T-helper 1 cell treated with Interleukin-12 subunit alpha and Interleukin-12 subunit beta and Interleukin-4 antibody, amounts not matched to agents 30 μg/mL and 1 μg/mL, for 36 hours (primary cell): ENCODE data around the gene ATOH8.

Experiments
- H3K27ac Mint-ChIP-seq: one replicate; pipeline ENCODE4 v1.8.0; 2021; ENCODE audit warnings: mild to moderate bottlenecking, mixed read lengths
- H3K27me3 Mint-ChIP-seq: one replicate; pipeline ENCODE4 v1.8.0; 2021; ENCODE audit warnings: low read depth, mixed read lengths
- H3K36me3 Mint-ChIP-seq: one replicate; pipeline ENCODE4 v1.8.0; 2021; ENCODE audit warnings: low read depth, mixed read lengths
- H3K4me1 Mint-ChIP-seq: one replicate; pipeline ENCODE4 v1.8.0; 2021; ENCODE audit warnings: low read depth, mixed read lengths
- H3K4me3 Mint-ChIP-seq: one replicate; pipeline ENCODE4 v1.8.0; 2021; ENCODE audit warnings: mild to moderate bottlenecking, moderate library complexity, mixed read lengths
- H3K9me3 Mint-ChIP-seq: one replicate; pipeline ENCODE4 v1.8.0; 2021; ENCODE audit warnings: mixed read lengths

ATOH8 gene

DNA sequence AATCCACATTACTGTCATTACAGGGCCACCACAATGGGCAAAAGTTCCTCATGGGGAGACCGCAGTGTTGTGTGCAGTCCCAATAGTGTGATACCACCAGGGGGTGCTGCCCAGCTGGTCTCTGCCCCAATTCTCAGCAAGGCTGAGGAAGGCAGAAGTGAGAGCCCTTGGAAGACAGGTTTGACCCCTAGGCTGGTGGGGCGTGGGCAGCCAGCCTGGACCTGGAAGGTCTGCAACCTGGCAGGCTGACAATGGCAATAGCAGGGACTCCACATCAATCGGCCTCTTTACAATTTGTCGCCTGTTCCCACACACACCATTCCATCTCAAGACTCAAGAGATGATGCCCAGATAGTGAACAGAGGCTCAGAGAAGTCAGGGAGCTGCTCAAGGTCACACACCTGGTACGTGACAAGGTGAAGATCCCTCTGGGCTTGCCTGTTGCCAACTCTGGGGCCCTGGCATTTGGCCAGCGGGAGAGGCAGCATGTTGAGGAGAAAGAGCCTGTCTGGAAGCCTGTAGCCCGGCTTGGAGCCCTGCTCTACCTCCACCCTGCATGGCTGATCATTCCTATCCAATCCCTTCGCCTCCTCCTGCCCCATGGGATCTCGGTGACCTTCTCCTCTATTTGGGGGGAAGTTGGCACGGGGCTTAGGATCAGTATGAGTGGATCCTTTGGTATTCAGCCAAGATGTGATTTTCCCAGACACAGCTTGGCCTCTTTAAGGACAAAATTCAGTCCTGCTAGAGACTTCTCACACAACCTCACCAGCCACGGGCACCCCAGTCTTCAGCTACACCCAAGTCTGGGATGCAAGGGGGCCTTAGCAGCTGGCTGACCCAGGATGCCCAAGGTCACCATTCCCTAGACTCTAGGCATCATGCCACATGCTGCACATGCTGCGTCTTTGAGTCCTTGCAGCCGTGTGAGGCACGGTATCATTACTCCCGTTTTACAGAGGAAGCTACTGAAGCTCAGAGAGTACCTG lies 2.9 kb upstream of the ATOH8 start:
- Mint-ChIP-seq H3K9me3 (no peaks in the 10 kb centered on the region), H3K36me3 (peaks cover 1% of the 10 kb centered on the region), H3K4me1 (peaks cover 12% of the 10 kb centered on the region), H3K4me3 (no peak overlapping the region), H3K27me3 (peaks cover 76% of the 10 kb centered on the region), H3K27ac (no peak overlapping the region)

DNA sequence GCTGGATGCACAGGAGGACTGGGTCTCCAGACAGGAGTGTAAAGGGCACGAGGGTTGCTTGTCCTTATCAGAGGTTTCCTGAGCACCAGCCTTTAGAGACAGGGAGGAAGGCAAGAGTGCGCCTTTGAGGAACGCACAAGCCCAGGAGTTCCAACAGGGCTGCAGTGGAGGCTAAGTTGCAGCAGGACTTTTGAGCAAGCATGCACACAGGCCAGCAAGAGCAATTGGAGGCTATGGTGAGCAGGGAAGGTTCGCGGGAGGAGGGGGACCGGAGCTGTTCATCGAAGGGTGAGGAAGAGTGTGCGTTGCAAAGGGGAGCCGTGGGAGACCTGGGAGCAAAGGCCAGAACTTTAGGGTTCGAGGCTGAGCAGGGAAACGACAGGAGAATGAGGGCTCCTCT lies 2.2 kb upstream of the ATOH8 start:
- Mint-ChIP-seq H3K27ac (no peak overlapping the region), H3K4me3 (peak overlapping the region; percentile 41), H3K27me3 (peaks cover 74% of the 10 kb centered on the region), H3K9me3 (no peaks in the 10 kb centered on the region), H3K4me1 (peaks cover 14% of the 10 kb centered on the region), H3K36me3 (peaks cover 1% of the 10 kb centered on the region)

DNA sequence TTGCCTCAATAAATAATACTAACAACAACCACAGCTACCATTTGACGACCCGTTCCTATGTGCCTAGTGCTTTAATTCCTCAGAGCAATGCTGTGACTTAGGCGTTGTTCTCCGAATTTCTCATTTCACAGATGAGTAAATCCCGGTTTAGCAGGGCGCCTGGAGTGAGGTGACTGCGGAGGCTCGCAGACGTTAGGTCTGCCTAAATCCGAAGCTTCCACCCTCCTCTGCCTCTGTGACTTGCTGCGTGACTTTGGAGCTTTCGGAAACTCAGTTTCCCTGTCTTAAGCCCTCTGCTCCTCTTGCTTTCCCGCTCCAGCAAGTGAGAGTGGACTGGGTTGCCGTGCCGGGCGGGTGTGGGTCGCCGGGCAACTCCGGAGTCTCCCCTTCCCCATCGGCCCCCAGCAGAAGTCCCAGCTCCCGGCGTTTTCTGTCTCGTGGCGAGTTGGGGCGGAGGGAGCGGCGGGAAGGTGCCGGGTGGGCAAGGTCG lies 711 bp upstream of the ATOH8 start:
- H3K36me3 Mint-ChIP-seq = peaks cover 1% of the 10 kb centered on the region

DNA sequence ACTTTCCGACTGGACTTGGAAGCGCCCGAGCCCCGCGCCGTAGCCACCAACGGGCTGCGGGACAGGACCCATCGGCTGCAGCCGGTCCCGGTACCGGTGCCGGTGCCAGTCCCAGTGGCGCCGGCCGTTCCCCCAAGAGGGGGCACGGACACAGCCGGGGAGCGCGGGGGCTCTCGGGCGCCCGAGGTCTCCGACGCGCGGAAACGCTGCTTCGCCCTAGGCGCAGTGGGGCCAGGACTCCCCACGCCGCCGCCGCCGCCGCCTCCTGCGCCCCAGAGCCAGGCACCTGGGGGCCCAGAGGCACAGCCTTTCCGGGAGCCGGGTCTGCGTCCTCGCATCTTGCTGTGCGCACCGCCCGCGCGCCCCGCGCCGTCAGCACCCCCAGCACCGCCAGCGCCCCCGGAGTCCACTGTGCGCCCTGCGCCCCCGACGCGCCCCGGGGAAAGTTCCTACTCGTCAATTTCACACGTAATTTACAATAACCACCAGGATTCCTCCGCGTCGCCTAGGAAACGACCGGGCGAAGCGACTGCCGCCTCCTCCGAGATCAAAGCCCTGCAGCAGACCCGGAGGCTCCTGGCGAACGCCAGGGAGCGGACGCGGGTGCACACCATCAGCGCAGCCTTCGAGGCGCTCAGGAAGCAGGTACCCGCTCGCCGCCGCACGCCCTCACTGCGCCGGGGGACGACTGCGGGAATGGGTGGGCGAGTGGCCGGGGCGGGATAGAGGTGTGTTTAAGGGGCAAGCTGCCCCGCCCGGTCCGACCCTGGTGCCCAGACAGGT lies 713 bp downstream of the ATOH8 start:
- Mint-ChIP-seq H3K27ac (peak overlapping the region; percentile 57), H3K27me3 (peaks cover 63% of the 10 kb centered on the region), H3K36me3 (peaks cover 1% of the 10 kb centered on the region)

More for the DNA sequence above, 711 bp upstream of the ATOH8 start:
- Mint-ChIP-seq H3K4me1 (peaks cover 17% of the 10 kb centered on the region), H3K27ac (no peak overlapping the region), H3K27me3 (peaks cover 68% of the 10 kb centered on the region), H3K4me3 (peak overlapping the region; percentile 78), H3K9me3 (no peaks in the 10 kb centered on the region)

DNA sequence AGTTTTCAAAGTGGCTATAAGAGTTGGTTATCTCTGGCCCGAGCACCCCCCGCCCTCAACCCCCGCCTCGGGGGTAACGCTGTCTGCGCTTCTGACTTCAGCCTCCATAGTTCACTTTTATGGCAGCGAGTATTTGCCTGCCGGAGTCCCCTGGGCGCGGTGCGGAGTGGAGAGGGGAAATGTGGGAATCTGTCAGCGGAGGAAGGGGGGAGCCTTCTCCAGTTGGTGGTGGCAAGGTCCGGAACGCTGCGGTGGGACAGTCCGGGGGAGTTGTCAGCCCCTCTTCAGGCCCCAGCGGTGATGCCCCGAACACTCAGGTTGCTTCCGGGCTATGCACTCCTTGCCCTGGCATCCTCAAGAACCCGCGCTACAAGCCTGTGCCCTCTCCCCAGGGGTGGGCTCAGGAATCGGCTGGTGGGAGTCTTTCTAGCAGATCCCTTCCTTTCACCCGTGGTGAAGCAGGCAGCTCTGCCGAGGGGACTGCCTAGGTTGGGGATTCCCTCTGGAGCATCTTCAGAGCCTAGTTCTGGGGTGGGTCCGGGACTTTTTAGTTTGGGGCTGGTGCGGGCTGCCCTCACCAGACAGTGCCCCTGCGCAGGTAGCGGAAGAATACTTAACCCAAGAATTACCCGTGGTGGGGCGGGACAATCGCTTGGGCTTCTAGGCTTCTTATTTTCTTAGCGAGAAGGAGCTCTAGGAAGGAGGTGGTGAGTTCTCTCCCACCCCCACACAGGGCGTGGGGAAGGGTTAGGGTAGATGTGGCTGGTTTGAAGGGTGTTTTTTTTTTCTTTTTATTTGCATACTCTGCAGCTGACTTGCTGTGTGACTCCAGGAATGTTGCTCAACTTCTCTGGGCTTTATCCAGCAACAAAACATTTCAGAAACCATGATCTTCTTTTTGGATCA lies 1.6 kb downstream of the ATOH8 start:
- H3K36me3 Mint-ChIP-seq = peaks cover 1% of the 10 kb centered on the region
- no peak overlapping the region for H3K27ac Mint-ChIP-seq
- H3K4me1 Mint-ChIP-seq = peaks cover 17% of the 10 kb centered on the region
- H3K4me3 Mint-ChIP-seq = peak overlapping the region; percentile 88
- H3K9me3 Mint-ChIP-seq = no peaks in the 10 kb centered on the region
- H3K27me3 Mint-ChIP-seq = peaks cover 58% of the 10 kb centered on the region

More for the DNA sequence above, 713 bp downstream of the ATOH8 start:
- peak overlapping the region; percentile 88 for H3K4me3 Mint-ChIP-seq
- H3K9me3 Mint-ChIP-seq = no peaks in the 10 kb centered on the region
- H3K4me1 Mint-ChIP-seq = peaks cover 17% of the 10 kb centered on the region

DNA sequence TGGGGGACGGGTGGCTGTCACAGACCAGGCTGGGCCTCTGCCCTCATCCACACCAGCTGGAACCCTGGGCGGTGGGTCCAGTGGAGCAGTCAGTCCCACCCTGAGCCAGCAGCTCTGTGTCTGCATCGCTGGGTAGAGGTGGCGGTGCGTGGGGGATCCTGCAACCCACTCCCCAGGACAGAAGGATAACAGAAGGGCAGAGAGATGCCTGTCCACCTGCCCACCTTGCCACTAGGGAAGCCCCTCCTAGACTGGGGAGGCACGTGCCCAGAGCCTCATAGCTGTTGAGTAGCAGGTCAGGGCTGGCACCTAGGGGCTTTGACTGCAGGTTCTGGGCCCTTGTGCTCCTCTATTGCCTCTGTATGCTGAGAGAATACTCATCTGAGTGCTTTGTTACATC lies 2.4 kb downstream of the ATOH8 start:
- H3K4me1 Mint-ChIP-seq = peaks cover 17% of the 10 kb centered on the region
- H3K27ac Mint-ChIP-seq = no peak overlapping the region
- H3K4me3 Mint-ChIP-seq = no peak overlapping the region
- no peaks in the 10 kb centered on the region for H3K9me3 Mint-ChIP-seq
- peaks cover 1% of the 10 kb centered on the region for H3K36me3 Mint-ChIP-seq
- peaks cover 57% of the 10 kb centered on the region for H3K27me3 Mint-ChIP-seq

DNA sequence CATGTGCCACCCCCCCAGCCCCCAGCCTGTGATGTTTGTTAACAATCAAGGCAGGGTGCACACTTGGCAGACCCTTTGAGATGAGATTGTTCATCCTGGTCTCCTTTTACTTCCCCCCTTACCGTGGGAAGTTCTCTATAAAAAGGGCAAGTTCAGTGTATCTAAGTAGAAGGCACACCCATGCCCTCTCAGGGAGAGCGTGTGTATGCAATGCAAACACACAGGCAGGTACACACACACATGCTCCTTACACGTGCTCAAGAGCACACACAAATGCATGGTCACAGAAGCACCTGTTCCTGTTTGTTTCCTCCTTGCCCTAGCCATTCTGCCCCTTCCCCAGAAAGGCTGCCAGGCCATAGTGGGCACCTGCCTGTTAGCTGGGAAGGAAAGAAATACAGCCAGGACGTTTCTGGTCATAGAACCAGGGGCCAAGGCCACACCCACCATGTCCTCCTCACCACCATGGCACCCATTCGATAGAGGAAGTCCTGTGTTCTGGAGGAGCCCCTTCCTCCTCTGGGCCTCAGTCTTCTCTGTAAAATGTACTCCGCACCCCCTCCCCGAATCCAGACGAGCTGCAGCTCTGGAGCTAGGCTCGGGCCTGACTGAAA lies 3.1 kb downstream of the ATOH8 start:
- H3K36me3 Mint-ChIP-seq = peaks cover 1% of the 10 kb centered on the region
- H3K4me1 Mint-ChIP-seq = peaks cover 17% of the 10 kb centered on the region
- no peak overlapping the region for H3K4me3 Mint-ChIP-seq
- H3K27me3 Mint-ChIP-seq = peaks cover 50% of the 10 kb centered on the region
- H3K9me3 Mint-ChIP-seq = no peaks in the 10 kb centered on the region
- no peak overlapping the region for H3K27ac Mint-ChIP-seq

DNA sequence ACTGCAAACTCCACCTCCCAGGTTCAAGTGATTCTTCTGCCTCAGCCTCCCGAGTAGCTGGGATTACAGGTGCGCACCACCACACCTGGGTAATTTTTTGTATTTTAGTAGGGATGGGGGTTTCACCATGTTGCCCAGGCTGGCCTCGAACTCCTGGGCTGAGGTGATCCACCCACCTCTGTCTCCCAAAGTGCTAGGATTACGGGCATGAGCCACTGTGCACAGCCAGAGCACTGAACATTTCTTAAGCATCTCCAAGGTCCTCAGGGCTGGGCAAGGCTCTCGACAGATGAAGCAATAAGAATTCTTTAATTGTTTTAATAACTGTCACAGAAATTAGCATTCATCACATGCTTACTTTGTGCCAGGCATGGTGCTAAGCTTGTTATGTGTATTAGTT lies 4.1 kb downstream of the ATOH8 start:
- Mint-ChIP-seq H3K4me3 (no peak overlapping the region), H3K9me3 (no peaks in the 10 kb centered on the region), H3K27ac (no peak overlapping the region), H3K27me3 (peaks cover 47% of the 10 kb centered on the region), H3K36me3 (peaks cover 1% of the 10 kb centered on the region), H3K4me1 (peaks cover 17% of the 10 kb centered on the region)

DNA sequence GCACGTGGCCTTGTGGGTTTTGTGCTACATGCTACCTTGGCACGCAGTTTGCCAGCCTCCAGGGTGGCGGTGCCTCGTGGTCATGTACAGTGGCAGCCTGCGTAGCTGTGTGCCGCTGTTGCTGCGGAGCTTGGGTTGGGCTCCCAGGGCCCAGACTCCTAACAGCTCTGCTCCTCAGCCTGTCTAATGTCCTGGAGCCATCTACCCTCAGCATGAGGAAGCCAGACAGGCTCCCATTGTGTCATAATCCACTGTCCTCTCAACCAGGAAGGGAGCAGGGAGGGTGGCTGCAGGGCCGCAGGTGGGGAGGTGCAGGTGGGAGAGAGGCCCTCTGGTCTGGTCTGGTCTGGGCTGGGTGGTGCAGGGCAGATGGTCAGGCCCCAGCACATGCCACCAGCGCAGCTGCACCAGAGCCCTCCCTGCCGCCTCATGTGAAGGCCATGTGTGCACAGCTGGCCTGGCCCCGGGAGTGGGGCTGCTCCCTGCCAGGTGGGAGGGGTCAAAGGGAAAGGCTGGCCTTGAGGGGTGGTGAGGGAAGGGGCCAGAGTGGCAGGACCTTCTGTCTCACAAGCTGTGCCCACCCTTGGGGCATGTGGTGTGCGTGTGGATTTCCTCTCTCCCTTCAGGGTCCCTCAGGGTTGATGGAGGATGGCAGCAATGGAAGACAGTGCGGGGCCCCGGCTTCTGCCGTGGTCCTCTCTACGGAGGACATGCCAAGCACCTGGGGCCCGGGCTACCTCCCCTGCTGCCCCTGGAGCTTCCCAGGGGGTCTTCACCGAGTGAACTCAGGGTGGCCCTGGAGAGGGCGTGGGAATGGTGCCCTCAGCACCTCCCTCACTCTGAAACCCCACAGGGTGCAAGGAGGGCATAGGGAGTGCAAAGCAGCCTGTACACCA lies 4.8 kb downstream of the ATOH8 start:
- peaks cover 1% of the 10 kb centered on the region for H3K36me3 Mint-ChIP-seq
- no peaks in the 10 kb centered on the region for H3K9me3 Mint-ChIP-seq
- H3K27me3 Mint-ChIP-seq = peaks cover 51% of the 10 kb centered on the region
- no peak overlapping the region for H3K4me3 Mint-ChIP-seq
- H3K27ac Mint-ChIP-seq = no peak overlapping the region
- peaks cover 16% of the 10 kb centered on the region for H3K4me1 Mint-ChIP-seq

DNA sequence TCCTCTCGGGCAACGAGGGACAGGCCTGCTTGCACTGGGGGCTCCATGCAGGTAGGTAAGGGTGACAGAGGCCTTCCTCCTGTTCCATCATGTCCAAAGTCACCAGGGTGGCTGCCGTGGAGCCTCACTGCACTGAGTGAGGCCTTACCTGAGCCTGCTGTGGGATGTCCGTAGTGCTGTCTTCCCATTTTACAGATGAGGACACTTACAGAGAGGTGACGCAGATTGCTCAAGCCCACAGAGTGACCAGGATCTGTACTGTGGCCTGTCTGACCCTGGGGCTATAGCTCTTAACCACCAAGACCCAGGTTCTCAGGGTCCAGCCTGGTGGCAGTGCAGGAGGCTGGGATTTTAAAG lies 5.4 kb downstream of the ATOH8 start:
- Mint-ChIP-seq H3K9me3 (no peaks in the 10 kb centered on the region), H3K27ac (no peak overlapping the region), H3K4me1 (peaks cover 16% of the 10 kb centered on the region), H3K27me3 (peaks cover 53% of the 10 kb centered on the region), H3K36me3 (peaks cover 1% of the 10 kb centered on the region), H3K4me3 (no peak overlapping the region)

DNA sequence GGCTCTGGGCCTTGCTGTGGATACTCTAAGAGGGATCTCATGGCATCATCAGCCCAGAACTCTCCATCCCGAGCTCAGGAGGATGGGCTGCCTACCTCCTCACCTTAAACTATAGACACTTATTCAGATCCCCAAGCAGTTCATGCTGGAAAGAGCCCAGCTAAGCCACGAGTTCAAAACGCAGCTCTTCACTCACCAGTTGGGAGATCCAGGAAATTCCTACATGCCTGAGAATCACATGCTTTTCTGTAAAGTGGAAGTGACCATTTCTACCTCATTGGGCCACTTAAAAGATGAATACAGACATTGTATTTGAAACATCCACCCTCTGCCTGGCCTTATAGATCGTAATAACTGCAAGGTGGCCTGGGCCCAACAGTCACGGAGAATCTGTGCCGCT lies 6.6 kb downstream of the ATOH8 start:
- no peak overlapping the region for H3K27ac Mint-ChIP-seq
- H3K4me3 Mint-ChIP-seq = no peak overlapping the region
- H3K4me1 Mint-ChIP-seq = peaks cover 11% of the 10 kb centered on the region
- peaks cover 55% of the 10 kb centered on the region for H3K27me3 Mint-ChIP-seq
- H3K36me3 Mint-ChIP-seq = no peaks in the 10 kb centered on the region
- H3K9me3 Mint-ChIP-seq = no peaks in the 10 kb centered on the region

DNA sequence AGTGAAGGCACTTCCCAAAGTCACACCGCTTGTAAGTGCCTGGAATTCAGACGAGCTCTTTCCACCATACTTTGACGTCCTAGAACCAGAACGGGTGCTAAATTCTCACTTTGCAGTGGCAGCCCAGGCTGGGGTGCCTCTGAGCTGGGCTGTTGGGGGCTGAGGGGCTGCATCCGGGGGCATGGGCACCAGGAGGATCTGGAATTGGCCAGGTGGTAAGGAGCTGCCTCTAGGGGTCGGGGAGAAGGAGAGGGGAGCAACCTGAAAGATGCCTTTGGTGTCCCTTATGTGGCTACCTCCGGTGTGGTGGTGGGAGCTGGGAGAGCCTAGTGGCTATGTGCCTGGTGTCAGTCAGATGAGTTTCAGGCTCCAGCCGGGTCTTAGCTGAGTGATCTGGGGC lies 7.1 kb downstream of the ATOH8 start:
- H3K27me3 Mint-ChIP-seq = peaks cover 55% of the 10 kb centered on the region

DNA sequence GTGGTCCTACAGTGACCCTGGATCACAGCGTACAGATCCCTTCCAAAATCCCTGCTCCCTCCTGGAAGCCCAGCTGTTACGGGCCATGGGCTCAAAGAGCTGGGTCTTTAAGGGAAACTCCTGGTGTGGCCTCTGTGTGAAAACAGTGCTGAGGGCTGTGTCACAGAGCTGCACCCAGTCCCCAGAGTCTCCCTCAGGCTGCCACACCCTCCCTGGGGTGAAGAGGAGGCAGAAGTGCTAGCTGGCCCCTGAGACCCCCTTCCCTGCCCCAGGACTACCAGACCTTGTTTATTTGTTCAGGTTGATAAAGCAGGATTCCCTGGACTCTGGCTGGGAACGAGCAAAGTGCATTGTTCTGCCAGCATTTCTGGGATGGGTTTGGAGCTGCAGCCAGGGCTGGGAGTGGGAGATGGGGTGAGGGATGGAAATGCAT lies 7.7 kb downstream of the ATOH8 start:
- no peak overlapping the region for H3K4me3 Mint-ChIP-seq
- no peaks in the 10 kb centered on the region for H3K36me3 Mint-ChIP-seq
- H3K4me1 Mint-ChIP-seq = peaks cover 8% of the 10 kb centered on the region
- peaks cover 54% of the 10 kb centered on the region for H3K27me3 Mint-ChIP-seq
- no peak overlapping the region for H3K27ac Mint-ChIP-seq
- H3K9me3 Mint-ChIP-seq = no peaks in the 10 kb centered on the region

More for the DNA sequence above, 7.1 kb downstream of the ATOH8 start:
- H3K4me1 Mint-ChIP-seq = peaks cover 9% of the 10 kb centered on the region
- H3K9me3 Mint-ChIP-seq = no peaks in the 10 kb centered on the region
- H3K4me3 Mint-ChIP-seq = no peak overlapping the region
- no peak overlapping the region for H3K27ac Mint-ChIP-seq
- H3K36me3 Mint-ChIP-seq = no peaks in the 10 kb centered on the region
